Psoas muscle (tissue), 8 donors: ENCODE results near the gene ARL2BP. TPM values are rescaled to one million over a fixed set of nuclear protein-coding genes. Genes with fewer than 3 reads are reported as not detected.
A peak's percentile ranks its signal among the peaks of the same experiment; 100 is the strongest.
"Not testable (repeated sequence)": the region's sequence is repeated elsewhere in the genome, so short reads cannot be mapped to it uniquely, and the experiment has no call there.

Experiments used
- ATAC-seq, 4 donors: fragments of 200-7000 bp; cut with Tn5 transposase; one replicate each; pipeline ENCODE4 v1.9.1; 2020; ENCODE audit warnings: moderate library complexity in 3 of 4, mild to moderate bottlenecking in 2 of 4
- DNase-seq, 2 donors: peaks; one replicate each; pipeline ENCODE4 v3.0.0-alpha.2; 2020
- H3K27ac ChIP-seq: fragments of 200-600 bp; one replicate; pipeline ENCODE4 v1.8.0; 2022
- H3K27me3 ChIP-seq, 3 donors: fragments of 200-600 bp in 1 of 3; one replicate each; pipeline versions ENCODE4 v1.6.1 to v1.8.0; 2013 to 2022; ENCODE audit warnings: low read length in 2 of 3, mild to moderate bottlenecking in 2 of 3, moderate library complexity in 1 of 3; ENCODE audit not compliant: insufficient read depth in 3 of 3
- H3K36me3 ChIP-seq, 2 donors: fragments of 200-600 bp in 1 of 2; one replicate each; pipeline versions ENCODE4 v1.6.1 to v1.8.0; 2013 to 2022; ENCODE audit warnings: low read depth in 1 of 2, mild to moderate bottlenecking in 1 of 2, moderate library complexity in 1 of 2; ENCODE audit not compliant: insufficient read depth in 1 of 2
- H3K4me1 ChIP-seq: fragments of 200-600 bp; one replicate; pipeline ENCODE4 v1.8.0; 2022
- H3K4me3 ChIP-seq: fragments of 200-600 bp; one replicate; pipeline ENCODE4 v1.8.0; 2022; ENCODE audit warnings: mild to moderate bottlenecking
- H3K9me3 ChIP-seq: fragments of 200-600 bp; one replicate; pipeline ENCODE4 v1.8.0; 2022
- CTCF ChIP-seq: fragments of 200-600 bp; IDR thresholded peaks from one replicate; pipeline ENCODE4 v1.8.0; 2022; ENCODE audit warnings: antibody characterized with exemption
- WGBS, 3 donors: extraction: QIAGEN DNeasy Blood & Tissue Kit; methylation state at CpG; one replicate each; pipeline versions ENCODE4 v1.1.6 to v1.1.7; 2013; 5-methylcytosine and 5-hydroxymethylcytosine counted together
- intact Hi-C, 2 donors: fragments of 100-400 bp; cut with DNase I; formaldehyde crosslinking; loops; one replicate each; pipeline versions ENCODE4 v1.11.0 to v1.14.2; 2022
- polyA plus RNA-seq, 3 donors: library from polyadenylated mRNA; stranded (reverse); fragments of 200-250 nt; gene quantifications; one replicate each; pipeline ENCODE4 v1.2.3, GENCODE V29; 2013
- total RNA-seq, 4 donors: library from RNA; stranded (reverse); fragmentation: NEBNext Ultra II Directional in 2 of 4; extraction: Animal tissue kit (Norgen Biotek cat#: 25700) in 2 of 4; gene quantifications; one replicate each; pipeline versions ENCODE4 v1.2.1 to v1.2.4, GENCODE V29; 2021 to 2023
- donor health status: healthy with polysubstance abuse.
- donor health status: DM: no; HTN: no; CAD: no; lungs with moderate emphysema.
- donor health status: Bipolar disorder and iron deficiency.
- donor health status: healthy.
- donor health status: DM: yes; HTN: yes; CAD: no.
- donor health status: DM: no; HTN: no; CAD: no.
- donor health status: DM: no; HTN: no; CAD: no.
- donor health status: DM: yes; HTN: yes; CAD: no.

The ARL2BP gene
- total and polyA plus RNA-seq, 7 donors, result 25.2 to 88.3 (median 39.9) TPM

GRCh38 chr16:57265850-57266530, 20.9 kb downstream of the ARL2BP start:
- 38 to 55% (median 40%) methylated on average over 16 of the region's 16 CpGs for WGBS, 3 donors
- TF ChIP-seq CTCF, result no peak
- H3K27ac ChIP-seq, result no peak overlapping the region
- DNase-seq (peak; percentile 31 to 61), ATAC-seq (peak in 3 of 4 donors; percentile 44 to 60 (median 52))
- H3K4me1 ChIP-seq, result no peaks in the 10 kb centered on the region
- no peak overlapping the region for H3K4me3 ChIP-seq
- no peaks in the 10 kb centered on the region for H3K27me3 ChIP-seq
- H3K9me3 ChIP-seq, result no peaks in the 10 kb centered on the region
- intact Hi-C loops, result no loop called here
- no peaks in the 10 kb centered on the region for H3K36me3 ChIP-seq

GRCh38 chr16:57266531-57267260, 21.6 kb downstream of the ARL2BP start:
- H3K4me3 ChIP-seq, result no peak overlapping the region
- no peaks in the 10 kb centered on the region for H3K36me3 ChIP-seq
- ATAC-seq (no peak), DNase-seq (no peak)
- 61 to 72% (median 62%) methylated on average over 6 of the region's 6 CpGs for WGBS, 3 donors
- TF ChIP-seq CTCF, result no peak
- no peaks in the 10 kb centered on the region for H3K9me3 ChIP-seq
- intact Hi-C loops, result no loop called here
- H3K27me3 ChIP-seq, result no peaks in the 10 kb centered on the region
- no peak overlapping the region for H3K27ac ChIP-seq
- no peaks in the 10 kb centered on the region for H3K4me1 ChIP-seq

- H3K4me1 ChIP-seq, DNase-seq, H3K9me3 ChIP-seq, intact Hi-C loops, ATAC-seq, H3K4me3 ChIP-seq, H3K27ac ChIP-seq, H3K27me3 ChIP-seq, H3K36me3 ChIP-seq: not testable (repeated sequence)
- WGBS, 3 donors, result 47 to 67% (median 66%) methylated on average over 2 of the region's 2 CpGs
Observed at GRCh38 chr16:57267343-57267742, 22.3 kb downstream of the ARL2BP start.

- intact Hi-C loops, result no loop called here
- H3K9me3 ChIP-seq, result no peaks in the 10 kb centered on the region
- WGBS, 3 donors, result 54 to 62% (median 56%) methylated on average over 14 of the region's 14 CpGs
- no peaks in the 10 kb centered on the region for H3K4me1 ChIP-seq
- no peak overlapping the region for H3K27ac ChIP-seq
- no peak overlapping the region for H3K4me3 ChIP-seq
- H3K36me3 ChIP-seq, result no peaks in the 10 kb centered on the region
- TF ChIP-seq CTCF, result no peak
- H3K27me3 ChIP-seq, result no peaks in the 10 kb centered on the region
- ATAC-seq (no peak), DNase-seq (peak in 1 of 2 donors; percentile 30)
Observed at GRCh38 chr16:57268804-57269800, 24.0 kb downstream of the ARL2BP start.
